ENCODE data around the gene NTM.

DNA sequence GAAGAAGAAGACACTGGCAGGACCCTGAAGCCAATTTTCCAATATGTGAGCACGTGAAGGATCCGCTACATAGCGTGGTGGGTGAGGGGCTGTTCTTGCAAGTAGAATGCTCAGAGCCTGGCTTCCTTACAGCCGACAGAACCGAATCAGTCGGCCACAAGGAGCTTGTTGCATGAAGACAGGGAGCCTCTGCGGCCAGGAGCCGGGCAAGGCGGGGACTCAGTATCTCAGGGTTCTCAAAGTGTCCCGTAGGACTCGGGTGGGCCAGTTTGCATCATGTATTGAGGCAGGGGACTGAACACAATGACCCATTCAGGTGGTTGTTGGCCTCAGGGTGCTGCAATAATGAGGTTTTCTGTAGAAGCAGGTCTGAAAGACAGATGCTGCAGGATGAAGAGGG, 289.5 kb downstream of the NTM start:
- TF ChIP-seq, protein P1, sequence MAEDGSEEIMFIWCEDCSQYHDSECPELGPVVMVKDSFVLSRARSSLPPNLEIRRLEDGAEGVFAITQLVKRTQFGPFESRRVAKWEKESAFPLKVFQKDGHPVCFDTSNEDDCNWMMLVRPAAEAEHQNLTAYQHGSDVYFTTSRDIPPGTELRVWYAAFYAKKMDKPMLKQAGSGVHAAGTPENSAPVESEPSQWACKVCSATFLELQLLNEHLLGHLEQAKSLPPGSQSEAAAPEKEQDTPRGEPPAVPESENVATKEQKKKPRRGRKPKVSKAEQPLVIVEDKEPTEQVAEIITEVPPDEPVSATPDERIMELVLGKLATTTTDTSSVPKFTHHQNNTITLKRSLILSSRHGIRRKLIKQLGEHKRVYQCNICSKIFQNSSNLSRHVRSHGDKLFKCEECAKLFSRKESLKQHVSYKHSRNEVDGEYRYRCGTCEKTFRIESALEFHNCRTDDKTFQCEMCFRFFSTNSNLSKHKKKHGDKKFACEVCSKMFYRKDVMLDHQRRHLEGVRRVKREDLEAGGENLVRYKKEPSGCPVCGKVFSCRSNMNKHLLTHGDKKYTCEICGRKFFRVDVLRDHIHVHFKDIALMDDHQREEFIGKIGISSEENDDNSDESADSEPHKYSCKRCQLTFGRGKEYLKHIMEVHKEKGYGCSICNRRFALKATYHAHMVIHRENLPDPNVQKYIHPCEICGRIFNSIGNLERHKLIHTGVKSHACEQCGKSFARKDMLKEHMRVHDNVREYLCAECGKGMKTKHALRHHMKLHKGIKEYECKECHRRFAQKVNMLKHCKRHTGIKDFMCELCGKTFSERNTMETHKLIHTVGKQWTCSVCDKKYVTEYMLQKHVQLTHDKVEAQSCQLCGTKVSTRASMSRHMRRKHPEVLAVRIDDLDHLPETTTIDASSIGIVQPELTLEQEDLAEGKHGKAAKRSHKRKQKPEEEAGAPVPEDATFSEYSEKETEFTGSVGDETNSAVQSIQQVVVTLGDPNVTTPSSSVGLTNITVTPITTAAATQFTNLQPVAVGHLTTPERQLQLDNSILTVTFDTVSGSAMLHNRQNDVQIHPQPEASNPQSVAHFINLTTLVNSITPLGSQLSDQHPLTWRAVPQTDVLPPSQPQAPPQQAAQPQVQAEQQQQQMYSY (CRISPR knock-in tag; IDR thresholded peaks at IDR 0.05): no peak
- TF ChIP-seq, protein P2, sequence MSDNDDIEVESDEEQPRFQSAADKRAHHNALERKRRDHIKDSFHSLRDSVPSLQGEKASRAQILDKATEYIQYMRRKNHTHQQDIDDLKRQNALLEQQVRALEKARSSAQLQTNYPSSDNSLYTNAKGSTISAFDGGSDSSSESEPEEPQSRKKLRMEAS (CRISPR knock-in tag; IDR thresholded peaks at IDR 0.05): no peak
- TF ChIP-seq, protein P3, sequence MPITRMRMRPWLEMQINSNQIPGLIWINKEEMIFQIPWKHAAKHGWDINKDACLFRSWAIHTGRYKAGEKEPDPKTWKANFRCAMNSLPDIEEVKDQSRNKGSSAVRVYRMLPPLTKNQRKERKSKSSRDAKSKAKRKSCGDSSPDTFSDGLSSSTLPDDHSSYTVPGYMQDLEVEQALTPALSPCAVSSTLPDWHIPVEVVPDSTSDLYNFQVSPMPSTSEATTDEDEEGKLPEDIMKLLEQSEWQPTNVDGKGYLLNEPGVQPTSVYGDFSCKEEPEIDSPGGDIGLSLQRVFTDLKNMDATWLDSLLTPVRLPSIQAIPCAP (CRISPR knock-in tag; IDR thresholded peaks at IDR 0.05): no peak
